Measurements from ENCODE around the gene FBXW5. TPM values are rescaled to one million over a fixed set of nuclear protein-coding genes. Genes with fewer than 3 reads are reported as not detected.

FBXW5 gene
- total RNA-seq, 1 donor from 2014 or later, result 157 TPM

DNA sequence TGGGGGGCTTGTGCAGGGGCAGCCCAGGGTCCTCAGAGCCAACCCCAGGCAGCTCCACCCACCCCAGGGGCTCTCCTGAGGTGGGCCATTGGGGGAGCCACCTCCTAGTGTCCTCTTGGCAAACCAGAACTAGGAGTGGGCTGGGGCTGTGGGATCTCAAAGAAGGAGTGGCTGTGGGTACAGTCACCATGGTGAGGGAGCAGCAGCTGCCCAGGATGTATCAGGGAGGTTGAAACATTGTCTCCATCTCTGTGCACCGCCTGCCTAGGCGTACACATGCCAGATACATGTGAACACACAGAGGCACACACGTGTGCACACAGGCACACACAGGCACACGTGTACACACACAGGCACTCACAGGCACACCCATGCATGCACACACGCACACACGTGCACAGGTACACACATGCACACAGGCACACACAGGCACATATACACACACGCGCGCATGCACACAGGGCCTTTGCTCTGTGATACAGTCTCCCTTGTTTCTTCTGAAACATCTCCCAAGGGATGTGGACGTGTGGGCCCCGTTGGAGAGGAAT, 18.2 kb upstream of the FBXW5 start:
- H3K27ac ChIP-seq (replicated peaks), result no peak overlapping the region
- H3K4me3 ChIP-seq, result no peak overlapping the region
- TF ChIP-seq, protein P1, sequence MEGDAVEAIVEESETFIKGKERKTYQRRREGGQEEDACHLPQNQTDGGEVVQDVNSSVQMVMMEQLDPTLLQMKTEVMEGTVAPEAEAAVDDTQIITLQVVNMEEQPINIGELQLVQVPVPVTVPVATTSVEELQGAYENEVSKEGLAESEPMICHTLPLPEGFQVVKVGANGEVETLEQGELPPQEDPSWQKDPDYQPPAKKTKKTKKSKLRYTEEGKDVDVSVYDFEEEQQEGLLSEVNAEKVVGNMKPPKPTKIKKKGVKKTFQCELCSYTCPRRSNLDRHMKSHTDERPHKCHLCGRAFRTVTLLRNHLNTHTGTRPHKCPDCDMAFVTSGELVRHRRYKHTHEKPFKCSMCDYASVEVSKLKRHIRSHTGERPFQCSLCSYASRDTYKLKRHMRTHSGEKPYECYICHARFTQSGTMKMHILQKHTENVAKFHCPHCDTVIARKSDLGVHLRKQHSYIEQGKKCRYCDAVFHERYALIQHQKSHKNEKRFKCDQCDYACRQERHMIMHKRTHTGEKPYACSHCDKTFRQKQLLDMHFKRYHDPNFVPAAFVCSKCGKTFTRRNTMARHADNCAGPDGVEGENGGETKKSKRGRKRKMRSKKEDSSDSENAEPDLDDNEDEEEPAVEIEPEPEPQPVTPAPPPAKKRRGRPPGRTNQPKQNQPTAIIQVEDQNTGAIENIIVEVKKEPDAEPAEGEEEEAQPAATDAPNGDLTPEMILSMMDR (IDR thresholded peaks at IDR 0.05; ENCODE audit: borderline replicate concordance), result no peak
- H3K4me1 ChIP-seq, result peaks cover 45% of the 10 kb centered on the region
- no peaks in the 10 kb centered on the region for H3K27me3 ChIP-seq (ENCODE audit: low read depth)
- no peak for DNase-seq
- H3K9me3 ChIP-seq (replicated peaks), result no peaks in the 10 kb centered on the region
- intact Hi-C loops (cut with micrococcal nuclease), result no loop called here
- H3K36me3 ChIP-seq, result no peaks in the 10 kb centered on the region

DNA sequence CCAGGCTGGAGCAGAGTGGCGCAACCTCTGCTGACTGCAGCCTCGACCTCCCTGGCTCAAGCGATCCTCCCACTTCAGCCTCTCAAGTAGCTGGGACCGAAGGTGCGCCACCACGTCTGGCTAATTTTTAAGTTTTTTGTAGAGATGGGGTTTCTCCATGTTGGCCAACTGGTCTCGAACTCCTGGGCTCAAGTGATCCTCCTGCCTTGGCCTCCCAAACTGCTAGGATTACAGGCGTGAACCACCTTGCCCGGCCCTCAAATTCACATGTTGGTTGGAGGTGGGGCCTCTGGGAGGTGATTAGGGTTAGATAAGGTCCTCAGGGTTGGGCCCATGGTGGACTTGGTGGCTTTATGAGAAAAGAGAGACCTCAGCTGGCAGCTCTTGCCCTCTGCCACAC, 17.6 kb upstream of the FBXW5 start:
- no peak overlapping the region for H3K4me3 ChIP-seq
- intact Hi-C loops (cut with micrococcal nuclease), result no loop called here
- peaks cover 45% of the 10 kb centered on the region for H3K4me1 ChIP-seq
- H3K9me3 ChIP-seq (replicated peaks), result no peaks in the 10 kb centered on the region
- H3K27ac ChIP-seq (replicated peaks), result peak overlapping the region; percentile 64
- H3K27me3 ChIP-seq (ENCODE audit: low read depth), result no peaks in the 10 kb centered on the region
- DNase-seq, result no peak
- TF ChIP-seq, protein P1 (IDR thresholded peaks at IDR 0.05; ENCODE audit: borderline replicate concordance), result no peak
- no peaks in the 10 kb centered on the region for H3K36me3 ChIP-seq

DNA sequence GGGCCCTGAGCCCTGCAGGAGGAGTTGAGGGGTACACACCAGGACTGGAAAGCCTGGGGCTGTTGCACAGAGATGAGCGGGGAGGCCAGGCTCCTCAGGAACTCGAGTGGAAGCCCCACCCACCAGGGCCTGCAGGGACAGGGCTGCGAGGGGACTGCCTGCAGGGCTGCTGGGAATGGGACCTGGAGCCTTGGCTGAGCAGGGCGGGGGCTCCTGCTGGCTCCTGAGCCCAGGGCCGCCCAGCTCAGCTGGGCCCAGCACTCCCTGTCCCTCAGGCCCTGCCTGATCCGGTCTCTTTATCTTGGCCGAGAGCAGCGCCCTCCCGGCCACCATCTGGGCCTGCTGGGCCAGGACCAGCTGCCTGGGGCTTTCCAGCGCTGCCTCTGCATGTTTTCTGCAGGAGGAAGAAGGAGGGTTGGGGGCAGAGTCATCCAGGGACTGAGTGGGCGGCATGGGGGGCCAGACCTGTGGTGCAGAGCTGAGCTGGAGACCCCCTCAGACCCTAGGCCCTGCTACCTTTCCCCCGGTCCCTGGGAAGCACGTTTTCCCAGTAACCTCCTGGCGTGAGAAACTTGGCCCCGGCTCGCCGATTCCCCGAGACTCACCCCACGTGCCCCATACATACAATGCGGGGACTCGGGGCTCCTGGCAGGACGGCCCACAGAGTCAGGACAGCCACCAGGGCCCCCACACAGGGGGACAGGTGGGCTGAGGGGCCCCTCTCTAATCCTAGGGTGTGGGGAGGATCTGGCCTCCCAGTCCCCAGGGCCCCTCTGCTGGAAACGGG, 16.9 kb upstream of the FBXW5 start:
- TF ChIP-seq, protein P1 (IDR thresholded peaks at IDR 0.05; ENCODE audit: borderline replicate concordance), result no peak
- H3K36me3 ChIP-seq, result no peaks in the 10 kb centered on the region
- intact Hi-C loops (cut with micrococcal nuclease), result no loop called here
- H3K27ac ChIP-seq (replicated peaks), result peak overlapping the region; percentile 64
- H3K4me3 ChIP-seq, result no peak overlapping the region
- DNase-seq, result peak; percentile 63
- H3K9me3 ChIP-seq (replicated peaks), result no peaks in the 10 kb centered on the region
- peaks cover 45% of the 10 kb centered on the region for H3K4me1 ChIP-seq
- no peaks in the 10 kb centered on the region for H3K27me3 ChIP-seq (ENCODE audit: low read depth)

DNA sequence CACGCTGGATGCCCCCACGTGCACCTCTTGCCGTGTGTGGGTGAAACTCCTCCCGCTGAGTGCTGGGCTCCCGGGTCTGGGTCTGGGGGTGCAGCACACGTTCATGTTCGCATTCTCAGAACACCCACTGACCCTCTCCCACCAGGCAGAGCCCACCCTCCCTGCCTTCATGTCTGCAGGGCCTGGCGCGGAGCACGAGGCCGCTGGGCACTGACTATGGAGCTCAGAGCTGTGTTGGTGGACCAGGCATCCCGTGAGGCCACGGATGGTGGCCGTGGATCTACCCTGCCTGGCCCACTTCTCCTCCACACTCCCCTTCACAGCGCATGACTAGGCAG, 16.4 kb upstream of the FBXW5 start:
- Histone ChIP-seq H3K27ac (replicated peaks) (peak overlapping the region; percentile 64), H3K9me3 (replicated peaks) (no peaks in the 10 kb centered on the region), H3K4me3 (no peak overlapping the region), H3K27me3 (ENCODE audit: low read depth) (no peaks in the 10 kb centered on the region), H3K4me1 (peaks cover 39% of the 10 kb centered on the region), H3K36me3 (no peaks in the 10 kb centered on the region)
- TF ChIP-seq, protein P1 (IDR thresholded peaks at IDR 0.05; ENCODE audit: borderline replicate concordance), result no peak
- DNase-seq, result no peak
- intact Hi-C loops (cut with micrococcal nuclease), result no loop called here

DNA sequence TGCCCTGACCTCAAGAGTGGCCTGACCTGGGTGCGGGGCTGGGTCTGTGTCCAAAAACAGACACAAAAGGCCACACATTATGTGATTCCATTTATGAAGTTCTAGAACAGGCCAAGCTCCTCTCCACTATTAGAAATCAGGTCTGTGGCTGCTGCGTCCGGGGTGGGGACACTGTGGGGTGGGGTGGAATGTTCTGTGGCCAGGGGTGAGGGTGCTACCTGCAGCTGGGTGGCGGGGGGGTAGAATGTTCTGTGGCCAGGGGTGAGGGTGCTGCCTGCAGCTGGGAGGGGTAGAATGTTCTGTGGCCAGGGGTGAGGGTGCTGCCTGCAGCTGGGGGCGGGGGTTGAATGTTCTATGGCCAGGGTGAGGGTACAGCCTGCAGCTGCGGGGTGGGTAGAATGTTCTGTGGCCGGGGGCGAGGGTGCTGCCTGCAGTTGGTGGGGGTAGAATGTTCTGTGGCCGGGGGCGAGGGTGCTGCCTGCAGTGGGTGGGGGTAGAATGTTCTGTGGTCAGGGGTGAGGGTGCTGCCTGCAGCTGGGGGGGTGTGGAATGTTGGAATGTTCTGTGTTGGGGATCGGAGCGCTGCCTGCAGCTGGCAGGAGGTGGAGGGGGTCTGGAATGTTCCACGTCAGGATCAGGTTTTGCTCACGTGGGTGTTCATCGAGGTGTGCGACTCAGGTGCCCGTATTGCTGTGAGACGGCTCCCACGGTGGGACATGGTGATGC, 15.8 kb upstream of the FBXW5 start:
- H3K27me3 ChIP-seq (ENCODE audit: low read depth), result no peaks in the 10 kb centered on the region
- H3K9me3 ChIP-seq (replicated peaks), result no peaks in the 10 kb centered on the region
- no peak overlapping the region for H3K4me3 ChIP-seq
- intact Hi-C loops (cut with micrococcal nuclease), result no loop called here
- DNase-seq, result no peak
- no peaks in the 10 kb centered on the region for H3K36me3 ChIP-seq
- TF ChIP-seq, protein P1 (IDR thresholded peaks at IDR 0.05; ENCODE audit: borderline replicate concordance), result no peak
- H3K4me1 ChIP-seq, result peaks cover 36% of the 10 kb centered on the region
- no peak overlapping the region for H3K27ac ChIP-seq (replicated peaks)
